GM23338 (cell line): ENCODE results near the gene MOB2. TPM values are rescaled to one million over a fixed set of nuclear protein-coding genes. Genes with fewer than 3 reads are reported as not detected.

Source experiments
- ATAC-seq: fragments of 200-7000 bp; cut with Tn5 transposase; 3 replicates; pipeline ENCODE4 v1.9.1; 2020
- DNase-seq: peaks from one replicate; pipeline ENCODE4 v3.0.0-alpha.2; 2015; ENCODE audit warnings: low spot score
- H2AFZ ChIP-seq: fragments of 200-600 bp; sonication (generic); 2 replicates; pipeline ENCODE4 v1.8.0; 2016; ENCODE audit warnings: antibody characterized with exemption, mild to moderate bottlenecking, moderate library complexity
- H3F3A ChIP-seq: fragments of 200-600 bp; sonication (generic); replicated peaks from 2 replicates; pipeline ENCODE4 v1.8.0; 2017; ENCODE audit warnings: antibody characterized with exemption, mixed run types, low read depth
- H3K27ac ChIP-seq: fragments of 200-600 bp; sonication (generic); 2 replicates; pipeline ENCODE4 v1.6.1; 2016; ENCODE audit warnings: low read depth
- H3K27me3 ChIP-seq: fragments of 200-600 bp; sonication (generic); 2 replicates; pipeline ENCODE4 v1.8.0; 2016; ENCODE audit warnings: mild to moderate bottlenecking, mixed run types, moderate library complexity; ENCODE audit not compliant: insufficient read depth
- H3K36me3 ChIP-seq: fragments of 200-600 bp; sonication (generic); 2 replicates; pipeline ENCODE4 v1.8.0; 2016; ENCODE audit warnings: mild to moderate bottlenecking; ENCODE audit not compliant: insufficient read depth
- H3K4me1 ChIP-seq: fragments of 200-600 bp; sonication (generic); 2 replicates; pipeline ENCODE4 v1.8.0; 2016; ENCODE audit warnings: mild to moderate bottlenecking, moderate library complexity; ENCODE audit not compliant: insufficient read depth
- H3K4me2 ChIP-seq: fragments of 200-600 bp; sonication (generic); 2 replicates; pipeline ENCODE4 v1.7.1; 2017; ENCODE audit warnings: mixed run types
- H3K4me3 ChIP-seq: fragments of 200-600 bp; sonication (generic); 2 replicates; pipeline ENCODE4 v1.6.1; 2016; ENCODE audit warnings: mixed run types
- H3K79me2 ChIP-seq: fragments of 200-600 bp; sonication (generic); replicated peaks from 2 replicates; pipeline ENCODE4 v1.8.0; 2017; ENCODE audit warnings: mild to moderate bottlenecking; ENCODE audit not compliant: insufficient read depth
- H3K9me2 ChIP-seq: fragments of 200-600 bp; sonication (generic); 2 replicates; pipeline ENCODE4 v1.8.0; 2017; ENCODE audit not compliant: insufficient read depth
- H4K20me1 ChIP-seq: fragments of 200-600 bp; sonication (generic); replicated peaks from 2 replicates; pipeline ENCODE4 v1.8.0; 2017; ENCODE audit warnings: mild to moderate bottlenecking; ENCODE audit not compliant: insufficient read depth
- H3K27ac Mint-ChIP-seq: 2 replicates; pipeline ENCODE4 v1.8.0; 2020; ENCODE audit warnings: inconsistent platforms, mild to moderate bottlenecking, moderate library complexity, mixed read lengths
- H3K27me3 Mint-ChIP-seq: 3 replicates; pipeline ENCODE4 v1.8.0; 2022; ENCODE audit warnings: low read depth, mild to moderate bottlenecking, moderate library complexity, mixed read lengths, inconsistent platforms; ENCODE audit not compliant: insufficient read depth, poor library complexity
- H3K36me3 Mint-ChIP-seq: 3 replicates; pipeline ENCODE4 v1.8.0; 2021; ENCODE audit warnings: low read depth, mild to moderate bottlenecking, inconsistent platforms, moderate library complexity, mixed read lengths
- H3K4me1 Mint-ChIP-seq: 3 replicates; pipeline ENCODE4 v1.8.0; 2020; ENCODE audit warnings: mild to moderate bottlenecking, inconsistent platforms, mixed read lengths
- H3K4me3 Mint-ChIP-seq: 3 replicates; pipeline ENCODE4 v1.8.0; 2021; ENCODE audit warnings: moderate library complexity, mild to moderate bottlenecking, inconsistent platforms, mixed read lengths
- H3K9me3 Mint-ChIP-seq: 3 replicates; pipeline ENCODE4 v1.8.0; 2020; ENCODE audit warnings: moderate library complexity, mild to moderate bottlenecking, inconsistent platforms, mixed read lengths
- CREB1 ChIP-seq: fragments of 250-450 bp; sonication (Bioruptor Pico); IDR thresholded peaks from 2 replicates; pipeline ENCODE4 v1.5.0; 2020; ENCODE audit warnings: low read depth, mild to moderate bottlenecking, moderate library complexity
- ETS1 ChIP-seq: IDR thresholded peaks from 2 replicates; pipeline ENCODE4 v1.6.1; 2016; ENCODE audit warnings: antibody characterized with exemption
- EZH2 ChIP-seq: fragments of 200-600 bp; sonication (generic); IDR thresholded peaks from one replicate; pipeline ENCODE4 v1.8.0; 2017; ENCODE audit warnings: antibody characterized with exemption, mild to moderate bottlenecking, low read depth; ENCODE audit not compliant: unreplicated experiment
- EZH2phosphoT487 ChIP-seq: fragments of 200-600 bp; sonication (generic); IDR thresholded peaks from one replicate; pipeline ENCODE4 v1.8.1; 2018; ENCODE audit warnings: antibody characterized with exemption; ENCODE audit not compliant: unreplicated experiment
- JUNB ChIP-seq: IDR thresholded peaks from one replicate; pipeline ENCODE4 v1.6.1; 2016; ENCODE audit warnings: antibody characterized with exemption; ENCODE audit not compliant: unreplicated experiment
- POLR2AphosphoS5 ChIP-seq: IDR thresholded peaks from 2 replicates; pipeline ENCODE4 v1.6.1; 2016; ENCODE audit warnings: antibody characterized with exemption, low read depth
- REST ChIP-seq: IDR thresholded peaks from one replicate; pipeline ENCODE4 v1.6.1; 2018; ENCODE audit warnings: antibody characterized with exemption; ENCODE audit not compliant: unreplicated experiment
- STAT1 ChIP-seq: IDR thresholded peaks from one replicate; pipeline ENCODE4 v1.6.1; 2016; ENCODE audit warnings: antibody characterized with exemption; ENCODE audit not compliant: unreplicated experiment
- ZNF114 ChIP-seq: fragments of 250-450 bp; sonication (Bioruptor Pico); IDR thresholded peaks from 2 replicates; pipeline ENCODE4 v1.5.0; 2020; ENCODE audit warnings: mild to moderate bottlenecking, moderate library complexity
- ZNF331 ChIP-seq: fragments of 250-450 bp; sonication (Bioruptor Pico); IDR thresholded peaks from 2 replicates; pipeline ENCODE4 v1.5.0; 2020; ENCODE audit warnings: low read depth, mild to moderate bottlenecking, moderate library complexity
- ZNF462 ChIP-seq: fragments of 250-450 bp; sonication (Bioruptor Pico); IDR thresholded peaks from 2 replicates; pipeline ENCODE4 v1.5.0; 2020; ENCODE audit warnings: mild to moderate bottlenecking, moderate library complexity
- polyA plus RNA-seq: library from polyadenylated mRNA; unstranded; fragments of >200 nt; fragmentation: Nextera tagmentation; extraction: Ambion mirVana; gene quantifications from 2 replicates; pipeline ENCODE4 v1.2.1, GENCODE V29; 2016
- total RNA-seq: library from RNA; depleted of rRNA; stranded (reverse); fragments of >200 nt; shearing (Covaris generic); gene quantifications from 2 replicates; pipeline ENCODE4 v1.2.3, GENCODE V29; 2014

Gene MOB2
- total and polyA plus RNA-seq, 2 experiments from 2014 or later, result 10.1 to 19.7 TPM

- TF ChIP-seq ETS1 (no peak), STAT1 (no peak), POLR2AphosphoS5 (no peak), ZNF114 (CRISPR knock-in tag) (no peak), JUNB (no peak), ZNF331 (CRISPR knock-in tag) (no peak), EZH2phosphoT487 (no peak)
These were observed 30.4 kb downstream of the MOB2 start (continued) for GRCh38 chr11:1456176-1456575.

- H3F3A ChIP-seq, result no peaks in the 10 kb centered on the region
- H3K4me1 Mint-ChIP-seq, result peaks cover 3% of the 10 kb centered on the region; the same call in 1 of the 3 replicates
- no peak overlapping the region for H3K4me3 Mint-ChIP-seq
- peaks cover 5% of the 10 kb centered on the region for H3K27me3 Mint-ChIP-seq
- H3K9me3 Mint-ChIP-seq, result no peaks in the 10 kb centered on the region
- H3K4me2 ChIP-seq, result no peak overlapping the region
- H3K4me1 ChIP-seq, result 0 out of 2 replicates have a peak, but pooled peaks cover 2% of the 10 kb centered on the region
- DNase-seq, result no peak
- no peak overlapping the region for H3K27ac ChIP-seq
- no peak overlapping the region for H3K4me3 ChIP-seq
- no peaks in the 10 kb centered on the region for H3K36me3 ChIP-seq
- no peaks in the 10 kb centered on the region for H4K20me1 ChIP-seq
- H3K27me3 ChIP-seq, result no peaks in the 10 kb centered on the region
- H3K79me2 ChIP-seq, result no peaks in the 10 kb centered on the region
- no peak overlapping the region for H2AFZ ChIP-seq
- no peak for ATAC-seq
- no peaks in the 10 kb centered on the region for H3K9me2 ChIP-seq
- H3K36me3 Mint-ChIP-seq, result peaks cover 4% of the 10 kb centered on the region; the same call in 1 of the 3 replicates
- no peak overlapping the region for H3K27ac Mint-ChIP-seq
- TF ChIP-seq EZH2 (no peak), REST (no peak), ZNF462 (no peak), STAT1 (no peak), CREB1 (CRISPR knock-in tag) (no peak), JUNB (no peak)
These were observed 30.9 kb downstream of the MOB2 start for GRCh38 chr11:1455763-1456060.
